IPS-15b (cell line): Measurements from ENCODE around the gene GSTA2.
"Not testable (repeated sequence)": the region's sequence is repeated elsewhere in the genome, so short reads cannot be mapped to it uniquely, and the experiment has no call there.

Experiments used
- H3K27me3 ChIP-seq: one replicate; pipeline ENCODE4 v1.6.1; 2013; ENCODE audit warnings: low read length; ENCODE audit not compliant: control insufficient read depth, insufficient read depth
- H3K36me3 ChIP-seq: one replicate; pipeline ENCODE4 v1.6.1; 2013; ENCODE audit warnings: low read length; ENCODE audit not compliant: control insufficient read depth, insufficient read depth
- H3K4me1 ChIP-seq: one replicate; pipeline ENCODE4 v1.6.1; 2013; ENCODE audit warnings: mild to moderate bottlenecking, low read length; ENCODE audit not compliant: control insufficient read depth, insufficient read depth
- H3K4me3 ChIP-seq: one replicate; pipeline ENCODE4 v1.5.1; 2013; ENCODE audit warnings: low read depth, low read length
- H3K9ac ChIP-seq: one replicate; pipeline ENCODE4 v1.6.1; 2013; ENCODE audit warnings: low read depth, mild to moderate bottlenecking, low read length
- H3K9me3 ChIP-seq: one replicate; pipeline ENCODE4 v1.6.1; 2013; ENCODE audit warnings: mild to moderate bottlenecking, low read length; ENCODE audit not compliant: control insufficient read depth, insufficient read depth

The GSTA2 gene

DNA sequence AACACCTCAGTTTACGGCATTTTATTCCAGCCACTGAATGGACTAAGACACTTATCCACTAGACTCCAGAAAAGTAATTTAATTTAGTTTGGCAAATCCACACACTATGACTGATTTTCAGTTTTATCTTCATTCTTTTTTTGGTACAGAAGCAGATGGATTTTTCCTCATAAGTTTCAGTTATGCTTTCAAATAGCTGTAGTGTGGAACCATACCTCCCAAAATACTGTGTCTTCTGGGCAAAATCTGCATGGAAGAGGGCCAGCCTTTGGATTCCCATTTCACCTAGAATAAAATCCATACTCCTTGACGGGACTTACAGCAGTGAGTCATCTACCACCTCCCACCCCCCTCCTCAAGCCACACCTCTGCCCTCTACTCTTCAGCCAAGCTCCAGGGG is 43.0 kb downstream of the GSTA2 start:
- no peak overlapping the region for H3K4me3 ChIP-seq
- no peaks in the 10 kb centered on the region for H3K4me1 ChIP-seq
- no peaks in the 10 kb centered on the region for H3K36me3 ChIP-seq
- no peaks in the 10 kb centered on the region for H3K27me3 ChIP-seq
- no peaks in the 10 kb centered on the region for H3K9me3 ChIP-seq
- H3K9ac ChIP-seq: no peak overlapping the region

DNA sequence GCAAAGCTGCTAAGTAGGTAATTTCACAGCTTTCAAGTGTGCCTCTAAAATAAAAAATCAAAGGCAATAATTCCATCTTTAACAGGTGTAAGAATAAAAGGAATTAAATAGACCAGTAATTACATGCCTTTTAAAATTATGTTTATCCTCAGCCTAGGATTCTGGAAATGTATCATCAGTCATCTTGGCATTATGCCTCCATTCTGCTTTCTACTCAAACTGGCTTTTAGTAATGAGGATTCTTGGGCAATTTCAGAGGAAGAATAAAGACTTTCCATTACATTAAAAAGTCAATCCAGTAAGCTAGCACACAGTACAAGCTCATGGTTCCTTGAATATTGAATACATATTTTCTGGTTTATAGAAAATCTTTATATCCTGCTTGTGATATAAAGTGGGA is 44.7 kb downstream of the GSTA2 start:
- no peaks in the 10 kb centered on the region for H3K36me3 ChIP-seq
- no peak overlapping the region for H3K9ac ChIP-seq
- H3K4me1 ChIP-seq: no peaks in the 10 kb centered on the region
- H3K9me3 ChIP-seq: no peaks in the 10 kb centered on the region
- H3K4me3 ChIP-seq: no peak overlapping the region
- no peaks in the 10 kb centered on the region for H3K27me3 ChIP-seq

DNA sequence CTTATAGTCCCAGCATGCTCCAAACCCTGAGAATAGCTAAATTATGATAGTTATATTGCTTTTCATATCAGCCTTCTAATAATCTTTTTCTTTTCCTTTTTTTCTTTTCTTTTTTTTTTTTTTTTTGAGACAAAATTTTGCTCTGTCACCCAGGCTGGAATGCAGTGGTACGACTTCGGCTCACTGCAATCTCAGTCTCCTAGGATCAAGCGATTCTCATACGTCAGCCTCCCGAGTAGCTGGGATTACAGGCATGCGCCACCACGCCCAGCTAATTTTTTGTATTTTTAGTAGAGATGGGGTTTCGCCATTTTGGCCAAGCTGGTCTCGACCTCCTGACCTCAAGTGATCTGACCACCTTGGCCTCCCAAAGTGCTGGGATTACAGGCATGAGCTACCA is 48.5 kb downstream of the GSTA2 start:
- not testable (repeated sequence) for H3K27me3 ChIP-seq, H3K9me3 ChIP-seq, H3K4me1 ChIP-seq, H3K4me3 ChIP-seq, H3K9ac ChIP-seq, H3K36me3 ChIP-seq

DNA sequence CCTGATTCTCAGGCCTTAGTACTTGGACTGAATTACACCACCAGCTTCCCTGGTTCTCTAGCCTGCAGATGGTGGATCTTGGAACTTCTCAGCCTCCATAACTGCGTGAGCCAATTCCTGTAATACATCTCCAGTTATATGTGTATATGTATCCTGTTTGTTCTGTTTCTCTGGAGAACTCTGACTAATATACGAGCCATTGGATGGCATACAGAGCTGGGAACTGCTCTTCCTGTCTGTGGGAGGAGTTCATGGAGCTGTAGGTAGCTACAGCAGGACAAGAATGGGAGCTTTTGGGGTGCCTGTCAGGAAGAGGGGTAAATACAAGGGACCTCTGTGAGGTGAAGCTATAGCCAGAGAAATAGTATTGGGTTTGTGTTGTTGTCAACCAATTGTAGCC is 51.1 kb downstream of the GSTA2 start:
- Histone ChIP-seq H3K4me3 (no peak overlapping the region), H3K36me3 (no peaks in the 10 kb centered on the region), H3K4me1 (no peaks in the 10 kb centered on the region), H3K27me3 (no peaks in the 10 kb centered on the region), H3K9me3 (no peaks in the 10 kb centered on the region), H3K9ac (no peak overlapping the region)

DNA sequence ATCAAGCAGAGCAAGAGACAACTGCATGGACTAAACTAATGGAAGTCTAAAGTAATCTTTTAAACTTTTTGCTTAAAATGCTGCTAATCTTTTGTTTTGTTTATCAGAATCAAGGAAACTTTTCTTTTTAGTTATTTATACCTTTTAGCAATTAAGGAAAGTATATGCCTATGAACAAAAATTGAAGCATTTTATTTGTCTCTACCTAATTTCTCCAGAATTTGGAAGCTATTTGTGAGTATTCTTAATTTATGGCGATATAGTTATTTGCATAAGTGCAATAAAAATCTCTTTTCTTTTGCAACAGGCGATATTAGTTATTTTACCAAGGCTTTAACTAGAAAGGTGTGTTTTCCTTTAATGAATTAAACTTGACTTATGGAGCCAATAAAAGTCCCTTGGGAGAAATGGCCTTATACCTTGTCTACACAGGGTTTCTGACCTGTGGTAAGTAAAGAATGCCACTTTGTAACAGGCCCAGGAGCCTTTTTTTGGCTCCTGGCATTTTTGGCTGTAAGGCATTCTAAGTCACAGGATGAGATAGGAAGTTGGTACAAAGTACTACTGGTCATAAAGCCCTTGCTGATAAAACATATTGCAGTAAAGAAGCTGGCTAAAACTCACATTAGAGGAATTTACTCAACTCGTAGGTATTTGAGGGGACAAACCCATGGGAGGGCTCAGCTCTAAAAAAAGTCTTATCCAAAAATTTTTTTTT is 55.2 kb downstream of the GSTA2 start:
- H3K9me3 ChIP-seq: no peaks in the 10 kb centered on the region
- no peak overlapping the region for H3K9ac ChIP-seq
- H3K27me3 ChIP-seq: no peaks in the 10 kb centered on the region
- H3K4me1 ChIP-seq: no peaks in the 10 kb centered on the region
- no peaks in the 10 kb centered on the region for H3K36me3 ChIP-seq
- H3K4me3 ChIP-seq: no peak overlapping the region

DNA sequence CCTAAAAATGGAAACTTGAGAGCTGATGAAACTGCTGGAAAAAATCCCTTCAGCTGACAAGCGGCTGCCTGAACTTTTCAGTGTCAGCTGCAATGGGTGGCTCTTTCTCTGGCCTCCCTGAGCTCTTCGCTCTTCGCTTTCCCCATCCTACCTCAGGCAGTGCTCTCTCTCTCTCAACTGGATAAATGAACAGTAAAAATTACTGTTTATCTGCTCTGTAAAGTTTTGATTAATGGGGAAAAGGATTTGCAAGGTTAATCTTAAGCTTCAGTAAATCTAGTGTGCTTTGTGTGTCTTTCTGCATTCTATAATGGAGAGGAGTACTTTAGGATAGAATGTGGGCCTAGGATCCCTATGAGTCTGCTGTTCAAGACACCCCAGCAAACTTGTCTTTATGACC is 57.3 kb downstream of the GSTA2 start:
- Histone ChIP-seq H3K4me3 (no peak overlapping the region), H3K36me3 (no peaks in the 10 kb centered on the region), H3K9me3 (no peaks in the 10 kb centered on the region), H3K4me1 (no peaks in the 10 kb centered on the region), H3K27me3 (no peaks in the 10 kb centered on the region), H3K9ac (no peak overlapping the region)

DNA sequence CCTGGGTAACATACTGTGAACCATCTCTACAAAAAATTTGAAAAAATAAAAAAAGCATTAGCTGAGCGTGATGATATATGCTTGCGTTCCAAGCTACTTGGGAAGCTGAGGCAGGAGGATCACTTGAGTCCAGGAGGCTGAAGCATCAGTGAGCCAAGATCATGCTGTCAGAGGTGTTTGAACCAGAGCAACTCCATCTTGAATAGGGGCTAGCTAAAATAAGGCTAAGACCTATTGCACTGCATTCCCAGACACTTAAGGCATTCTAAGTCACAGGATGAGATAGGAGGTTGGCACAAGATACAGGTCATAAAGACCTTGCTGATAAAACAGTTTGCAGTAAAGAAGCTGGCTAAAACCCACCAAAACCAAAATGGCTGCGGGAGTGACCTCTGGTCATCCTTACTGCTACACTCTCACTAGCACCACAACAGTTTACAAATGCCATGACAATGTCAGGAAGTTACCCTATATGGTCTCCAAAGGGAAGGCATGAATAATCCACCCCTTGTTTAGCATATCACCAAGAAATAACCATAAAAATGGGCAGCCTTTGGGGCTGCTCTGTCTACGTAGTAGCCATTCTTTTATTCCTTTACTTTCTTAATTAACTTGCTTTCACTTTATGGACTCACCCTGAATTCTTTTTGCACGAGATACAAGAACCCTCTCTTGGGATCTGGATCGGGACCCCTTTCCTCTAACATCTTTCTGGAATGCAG is 58.3 kb downstream of the GSTA2 start:
- H3K27me3 ChIP-seq, H3K36me3 ChIP-seq, H3K4me1 ChIP-seq, H3K9ac ChIP-seq, H3K4me3 ChIP-seq, H3K9me3 ChIP-seq: not testable (repeated sequence)

DNA sequence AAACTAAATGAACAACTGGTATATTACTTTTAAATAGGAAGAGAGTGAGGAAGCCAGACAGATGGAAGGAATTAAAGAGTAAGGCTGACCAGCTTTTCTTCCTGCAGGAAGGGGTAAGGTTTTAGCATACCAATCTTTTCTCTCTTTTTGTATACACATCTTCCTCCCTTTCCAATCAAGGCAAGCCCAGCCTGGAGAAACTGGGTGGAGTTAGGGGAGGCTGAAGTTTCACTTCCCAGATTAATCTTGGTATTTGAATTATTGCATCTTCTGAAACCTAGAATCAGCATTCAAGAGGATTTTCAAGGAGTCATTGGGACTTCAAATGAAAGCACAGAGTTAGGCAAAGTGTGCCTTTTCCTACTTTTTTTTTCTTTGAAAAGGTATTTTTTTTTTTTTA is 59.2 kb downstream of the GSTA2 start:
- H3K4me1 ChIP-seq: no peaks in the 10 kb centered on the region
- H3K4me3 ChIP-seq: no peak overlapping the region
- no peak overlapping the region for H3K9ac ChIP-seq
- no peaks in the 10 kb centered on the region for H3K36me3 ChIP-seq
- H3K27me3 ChIP-seq: no peaks in the 10 kb centered on the region
- no peaks in the 10 kb centered on the region for H3K9me3 ChIP-seq
